Kidney epithelial cell (primary cell): ENCODE results near the gene PCSK9. TPM values are rescaled to one million over a fixed set of nuclear protein-coding genes. Genes with fewer than 3 reads are reported as not detected.

Experiments used
- DNase-seq: peaks from one replicate; pipeline ENCODE4 v3.0.0-alpha.2; 2010; ENCODE audit warnings: low read depth
- H3K27me3 ChIP-seq: 2 replicates; pipeline ENCODE4 v1.6.0; 2011; ENCODE audit warnings: low read length; ENCODE audit not compliant: control insufficient read depth, insufficient read depth
- H3K36me3 ChIP-seq: 2 replicates; pipeline ENCODE4 v1.5.1; 2011; ENCODE audit warnings: low read length; ENCODE audit not compliant: control insufficient read depth, insufficient read depth
- H3K4me3 ChIP-seq: 2 replicates; pipeline ENCODE4 v1.5.1; 2011; ENCODE audit warnings: low read depth, mild to moderate bottlenecking, control low read depth, low read length
- CTCF ChIP-seq: IDR thresholded peaks from 2 replicates; pipeline ENCODE4 v1.5.1; 2011; ENCODE audit warnings: mild to moderate bottlenecking, moderate library complexity, low read length, control low read depth, inconsistent platforms; ENCODE audit not compliant: insufficient read depth, poor library complexity, severe bottlenecking
- total RNA-seq: library from RNA; depleted of rRNA; stranded (reverse); fragments of >200 nt; gene quantifications from 2 replicates; pipeline ENCODE4 v1.2.3, GENCODE V29; 2015

The PCSK9 gene
- 4.5 and 6.8 TPM in 2 replicates for total RNA-seq

GRCh38 chr1:55039342-55040082 is at the start of gene PCSK9:
Gene PCSK9 (plus strand): TSS chr1:55039548. CDS start chr1:55039838, 290 bp downstream.
- H3K27me3 ChIP-seq, result peaks cover 22% of the 10 kb centered on the region

GRCh38 chr1:54989968-54990810 is 49.2 kb upstream of the PCSK9 start:
- Histone ChIP-seq H3K36me3 (no peaks in the 10 kb centered on the region), H3K27me3 (peaks cover 3% of the 10 kb centered on the region), H3K4me3 (no peak overlapping the region)
- no peak for TF ChIP-seq CTCF
- no peak for DNase-seq

More at GRCh38 chr1:55039342-55040082, at the start of gene PCSK9:
- no peak for TF ChIP-seq CTCF
- Histone ChIP-seq H3K4me3 (peak within 1 kb of the TSS; percentile 52), H3K36me3 (no peaks in the 10 kb centered on the region)
- no peak for DNase-seq

GRCh38 chr1:54990916-54991315 is 48.4 kb upstream of the PCSK9 start:
- TF ChIP-seq CTCF, result no peak
- H3K4me3 ChIP-seq, result no peak overlapping the region
- no peak for DNase-seq
- H3K36me3 ChIP-seq, result no peaks in the 10 kb centered on the region
- H3K27me3 ChIP-seq, result peaks cover 6% of the 10 kb centered on the region

- DNase-seq, result no peak
- TF ChIP-seq CTCF, result no peak
- no peaks in the 10 kb centered on the region for H3K36me3 ChIP-seq
- no peak overlapping the region for H3K4me3 ChIP-seq
- peaks cover 8% of the 10 kb centered on the region for H3K27me3 ChIP-seq
Measured at GRCh38 chr1:54991939-54992338, 47.4 kb upstream of the PCSK9 start.

- no peaks in the 10 kb centered on the region for H3K36me3 ChIP-seq
- DNase-seq, result no peak
- no peak for TF ChIP-seq CTCF
Measured at GRCh38 chr1:54993140-54993539, 46.2 kb upstream of the PCSK9 start.

More at GRCh38 chr1:54993140-54993539, 46.2 kb upstream of the PCSK9 start:
- Histone ChIP-seq H3K4me3 (no peak overlapping the region), H3K27me3 (peaks cover 15% of the 10 kb centered on the region)
